Activated naive CD4-positive, alpha-beta T cell treated with anti-CD3 and anti-CD28 coated beads for 36 hours (primary cell): ENCODE results near the gene CLPTM1L. TPM values are rescaled to one million over a fixed set of nuclear protein-coding genes. Genes with fewer than 3 reads are reported as not detected.

Experiments
- CTCF ChIA-PET: fragments of 350-600 bp; sonication (Branson Sonifier 250); formaldehyde crosslinking; loops from one replicate; lab custom pipeline; 2021; ENCODE audit warnings: antibody characterized with exemption; lab: Charles Lee
- DNase-seq: peaks from one replicate; pipeline ENCODE4 v3.0.0-alpha.2; 2020
- H3K27ac Mint-ChIP-seq: one replicate; pipeline ENCODE4 v1.8.0; 2021; ENCODE audit warnings: mild to moderate bottlenecking, mixed read lengths
- H3K27me3 Mint-ChIP-seq: one replicate; pipeline ENCODE4 v1.8.0; 2021; ENCODE audit warnings: low read depth, mixed read lengths
- H3K36me3 Mint-ChIP-seq: one replicate; pipeline ENCODE4 v1.8.0; 2021; ENCODE audit warnings: low read depth, mixed read lengths
- H3K4me1 Mint-ChIP-seq: one replicate; pipeline ENCODE4 v1.8.0; 2021; ENCODE audit warnings: low read depth, mixed read lengths
- H3K4me3 Mint-ChIP-seq: one replicate; pipeline ENCODE4 v1.8.0; 2021; ENCODE audit warnings: mild to moderate bottlenecking, moderate library complexity, mixed read lengths
- H3K9me3 Mint-ChIP-seq: one replicate; pipeline ENCODE4 v1.8.0; 2021; ENCODE audit warnings: mixed read lengths
- intact Hi-C: fragments of 100-400 bp; cut with micrococcal nuclease; formaldehyde crosslinking; loops from one replicate; pipeline ENCODE4 v1.15.1; 2023
- total RNA-seq, 2 experiments: library from RNA; stranded (reverse); gene quantifications; one replicate each; pipeline ENCODE4 v1.2.3, GENCODE V29; 2021

Gene CLPTM1L
- total RNA-seq, 2 experiments from 2014 or later = 48.0 to 48.5 TPM

DNA sequence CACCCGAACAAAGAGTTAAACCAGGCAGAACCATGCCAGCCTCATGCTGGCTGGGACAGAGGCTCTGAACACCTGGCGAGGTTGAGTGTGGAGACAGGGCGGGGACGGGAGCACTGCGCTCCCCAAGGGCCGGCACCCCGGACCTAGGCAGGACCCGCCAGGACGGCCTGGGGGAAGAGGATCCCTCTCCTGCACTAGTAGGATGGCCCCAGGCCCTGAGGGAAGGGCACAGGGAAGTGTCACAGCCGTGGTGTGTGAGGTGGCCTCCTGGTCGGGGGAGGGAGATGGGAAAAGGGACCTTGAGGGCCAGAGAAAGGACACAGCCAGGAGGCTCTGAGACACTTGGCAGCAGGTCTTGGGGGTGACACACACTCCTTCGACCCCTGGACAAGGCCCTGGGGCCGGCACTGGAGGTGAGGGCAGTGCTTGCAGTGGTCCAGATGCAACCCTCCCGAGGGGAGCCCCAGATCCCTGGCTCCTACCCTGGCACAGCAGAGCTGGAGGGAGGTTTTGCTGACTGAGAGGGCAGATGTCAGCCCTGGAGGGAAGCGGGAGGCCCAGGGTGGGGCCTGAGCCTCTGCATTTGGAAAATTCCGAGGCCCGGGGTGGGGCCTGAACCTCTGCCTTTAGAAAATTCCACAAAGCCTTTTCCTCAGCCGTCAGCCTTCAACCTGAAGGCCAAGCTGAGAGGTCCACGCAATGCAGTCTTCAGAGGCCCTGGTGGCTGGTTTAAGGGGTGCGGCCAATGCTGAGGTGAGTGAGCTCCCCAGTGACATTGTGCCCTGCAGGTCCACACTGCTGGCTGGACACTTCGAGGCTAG is 25.3 kb downstream of the CLPTM1L start:
- intact Hi-C loops = loop anchor here (5.0 to 10.0 kb wide), 5 partner anchors 62 to 927 kb away; partner anchors contain the start of gene MRPL36
- no peak for DNase-seq
- Mint-ChIP-seq H3K4me1 (peaks cover 28% of the 10 kb centered on the region), H3K4me3 (no peak overlapping the region), H3K36me3 (peaks cover 19% of the 10 kb centered on the region), H3K27me3 (no peaks in the 10 kb centered on the region), H3K9me3 (no peaks in the 10 kb centered on the region), H3K27ac (no peak overlapping the region)
- CTCF ChIA-PET = no interaction called here

DNA sequence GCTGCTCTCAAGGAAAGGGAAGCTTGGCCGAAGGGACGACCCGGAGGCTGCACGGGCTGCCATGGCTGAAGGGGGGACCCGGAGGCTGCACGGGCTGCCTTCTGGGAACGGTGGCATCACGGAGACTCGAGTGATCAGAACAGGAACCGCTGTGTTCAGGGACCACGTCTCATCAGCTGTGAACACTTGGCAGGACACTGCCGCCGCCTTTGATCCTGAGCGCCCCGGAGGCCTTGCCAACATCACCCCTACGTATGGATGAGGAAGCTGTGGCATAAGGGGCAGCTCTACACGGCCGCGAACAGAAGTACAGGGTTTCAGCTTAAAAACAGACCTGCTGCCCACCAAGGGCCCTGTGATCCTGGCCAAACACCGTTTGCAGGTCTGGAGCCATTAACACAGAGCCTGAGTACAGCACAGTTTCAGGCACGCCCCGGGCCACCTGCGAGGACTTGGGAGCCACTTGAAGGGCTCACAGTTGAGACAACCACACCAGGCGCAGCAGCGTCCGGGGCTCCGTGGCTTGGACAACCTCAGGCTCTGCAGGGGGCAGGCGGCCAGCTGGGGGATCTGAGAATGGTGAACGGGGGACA is 26.1 kb downstream of the CLPTM1L start:
- Mint-ChIP-seq H3K4me3 (no peak overlapping the region), H3K4me1 (peaks cover 37% of the 10 kb centered on the region), H3K27ac (peak overlapping the region; percentile 18), H3K27me3 (no peaks in the 10 kb centered on the region), H3K36me3 (peaks cover 16% of the 10 kb centered on the region), H3K9me3 (no peaks in the 10 kb centered on the region)
- CTCF ChIA-PET = interaction anchor here (0.7 kb wide), 1 partner anchor 213 kb away, joined by 3 read pairs; no protein-coding TSS in a partner anchor
- intact Hi-C loops = loop anchor here (5.0 to 10.0 kb wide), 5 partner anchors 61 to 926 kb away; partner anchors contain the start of gene MRPL36
- no peak for DNase-seq

DNA sequence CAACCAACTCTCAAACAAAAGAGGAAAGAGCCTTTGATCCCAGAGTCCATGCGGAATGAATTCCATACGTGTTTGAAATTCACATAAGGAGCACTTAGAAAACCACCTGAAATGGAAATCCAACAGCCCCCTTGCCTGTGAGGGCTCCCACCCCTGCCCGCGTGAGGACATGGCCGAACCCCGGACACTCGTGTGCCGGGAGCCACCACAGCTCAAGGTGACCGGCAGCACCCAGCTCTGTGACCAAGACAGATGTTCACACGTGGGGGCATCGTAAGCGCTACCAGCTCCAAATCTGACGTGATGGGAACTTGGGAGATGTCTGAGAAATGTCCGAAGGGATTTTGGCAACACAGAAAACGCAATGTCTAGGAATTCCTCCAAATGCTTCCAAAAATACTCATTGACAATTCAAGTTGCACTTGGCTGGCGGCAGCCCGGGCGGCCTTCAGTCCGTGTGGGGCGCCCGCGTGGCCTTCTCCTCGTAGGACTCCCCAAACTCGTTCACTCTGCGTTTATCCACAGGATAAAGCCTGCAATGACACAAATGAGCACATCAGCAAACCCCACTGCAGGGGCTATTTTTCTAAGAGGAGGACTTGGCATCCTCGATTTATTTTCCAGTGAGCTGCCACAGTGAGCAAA is 26.9 kb downstream of the CLPTM1L start:
- no peak overlapping the region for H3K4me3 Mint-ChIP-seq
- H3K4me1 Mint-ChIP-seq = peaks cover 45% of the 10 kb centered on the region
- H3K27me3 Mint-ChIP-seq = no peaks in the 10 kb centered on the region
- H3K27ac Mint-ChIP-seq = no peak overlapping the region
- CTCF ChIA-PET = interaction anchor here (0.7 to 1.0 kb wide), 2 partner anchors 18 to 694 kb away, joined by 3 read pairs; no protein-coding TSS in a partner anchor
- peaks cover 16% of the 10 kb centered on the region for H3K36me3 Mint-ChIP-seq
- no peak for DNase-seq
- intact Hi-C loops = loop anchor here (5.0 to 10.0 kb wide), 5 partner anchors 61 to 926 kb away; partner anchors contain the start of gene MRPL36
- no peaks in the 10 kb centered on the region for H3K9me3 Mint-ChIP-seq

DNA sequence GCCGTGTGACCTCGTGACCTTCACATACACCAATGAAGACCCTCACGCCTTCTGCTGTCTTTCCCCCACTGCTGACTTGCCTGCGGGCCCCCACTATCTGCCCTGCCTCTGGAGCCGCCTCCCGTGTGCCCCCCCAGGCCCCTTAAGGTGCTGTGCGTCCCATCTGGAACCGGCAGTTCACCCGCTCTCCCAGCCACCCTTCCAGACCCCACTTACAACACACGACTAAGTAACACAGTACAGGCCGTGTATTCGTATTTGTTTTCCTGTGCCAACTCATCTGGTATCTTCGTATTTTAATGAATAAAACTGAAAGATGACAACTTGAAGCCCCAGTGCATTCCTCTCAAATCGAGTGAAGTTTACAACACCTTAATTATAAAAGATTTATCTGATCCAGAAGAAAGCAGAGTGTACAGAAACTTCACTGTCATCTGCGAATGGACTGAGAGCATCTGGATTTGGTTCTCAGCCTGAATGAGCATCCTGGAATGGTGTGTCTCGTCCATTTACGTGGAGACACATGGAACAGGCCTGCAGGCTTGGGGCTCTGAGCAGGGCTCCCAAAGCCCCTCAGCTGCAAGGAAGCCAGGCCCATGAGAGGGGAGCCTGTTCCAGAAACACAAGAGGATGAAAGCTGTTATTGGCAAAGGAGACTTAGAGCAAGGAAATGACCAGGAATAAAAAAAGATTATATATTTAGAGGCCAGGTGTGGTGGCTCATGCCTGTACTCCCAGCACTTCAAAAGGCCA is 28.1 kb downstream of the CLPTM1L start:
- Mint-ChIP-seq H3K9me3 (no peaks in the 10 kb centered on the region), H3K4me1 (peaks cover 57% of the 10 kb centered on the region), H3K27ac (peak overlapping the region; percentile 92), H3K36me3 (peaks cover 16% of the 10 kb centered on the region), H3K27me3 (no peaks in the 10 kb centered on the region), H3K4me3 (peak overlapping the region; percentile 58)
- intact Hi-C loops = loop anchor here (1.0 to 10.0 kb wide), 7 partner anchors 21 to 924 kb away; partner anchors contain the start of genes CLPTM1L, MRPL36 and TERT
- CTCF ChIA-PET = interaction anchor here (0.5 to 1.0 kb wide), 2 partner anchors 17 to 328 kb away, joined by 3 to 5 read pairs; no protein-coding TSS in a partner anchor
- no peak for DNase-seq

DNA sequence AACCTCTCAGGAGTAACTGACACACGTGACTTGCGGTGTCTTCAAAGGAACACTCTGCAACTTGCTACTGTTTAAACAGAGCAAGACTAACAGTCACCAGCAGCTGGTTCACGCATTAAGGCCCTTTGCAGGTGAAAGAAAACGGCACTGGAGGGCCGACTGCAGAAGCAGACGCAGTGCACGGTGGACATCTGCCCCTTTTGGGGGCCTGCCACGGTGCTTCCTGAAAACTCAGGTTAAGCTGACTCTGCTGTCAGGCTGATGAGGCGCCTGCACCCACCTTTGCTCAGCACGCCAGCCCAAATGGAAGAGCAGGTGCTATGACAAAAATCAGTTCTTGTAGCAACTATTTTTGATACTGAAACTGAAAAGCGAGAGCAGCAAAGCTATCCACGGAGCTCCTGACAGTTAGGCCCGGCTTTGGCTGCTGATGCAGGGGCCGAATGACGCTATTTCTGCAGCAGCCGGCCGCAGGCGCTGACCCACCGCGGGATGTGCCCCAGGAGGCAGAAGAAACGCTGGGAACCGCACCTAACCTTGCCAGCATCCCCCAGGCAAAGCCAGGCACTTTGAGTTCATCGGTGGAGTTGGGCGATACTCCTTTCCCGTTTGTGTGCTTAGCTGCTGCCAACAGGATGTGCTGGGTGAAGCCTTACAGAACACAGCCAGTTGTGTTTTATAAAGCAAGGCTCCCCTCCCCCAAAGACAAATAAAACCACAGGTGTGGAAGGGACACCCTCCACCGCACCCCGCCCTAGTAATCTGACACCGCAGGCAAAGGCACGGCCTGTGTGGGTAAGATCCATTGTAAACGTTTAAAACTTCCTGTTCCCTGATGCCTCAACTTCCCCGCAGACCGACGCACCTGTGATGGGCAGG is 29.0 kb downstream of the CLPTM1L start:
- Mint-ChIP-seq H3K4me1 (peaks cover 60% of the 10 kb centered on the region), H3K27ac (peak overlapping the region; percentile 92), H3K36me3 (peaks cover 12% of the 10 kb centered on the region), H3K4me3 (peak overlapping the region; percentile 58), H3K27me3 (no peaks in the 10 kb centered on the region), H3K9me3 (no peaks in the 10 kb centered on the region)
- DNase-seq = peak; percentile 81
- intact Hi-C loops = loop anchor here (1.0 to 10.0 kb wide), 7 partner anchors 21 to 924 kb away; partner anchors contain the start of genes CLPTM1L, MRPL36 and TERT
- CTCF ChIA-PET = interaction anchor here (1.1 kb wide), 2 partner anchors 8 to 143 kb away, joined by 3 read pairs; no protein-coding TSS in a partner anchor

DNA sequence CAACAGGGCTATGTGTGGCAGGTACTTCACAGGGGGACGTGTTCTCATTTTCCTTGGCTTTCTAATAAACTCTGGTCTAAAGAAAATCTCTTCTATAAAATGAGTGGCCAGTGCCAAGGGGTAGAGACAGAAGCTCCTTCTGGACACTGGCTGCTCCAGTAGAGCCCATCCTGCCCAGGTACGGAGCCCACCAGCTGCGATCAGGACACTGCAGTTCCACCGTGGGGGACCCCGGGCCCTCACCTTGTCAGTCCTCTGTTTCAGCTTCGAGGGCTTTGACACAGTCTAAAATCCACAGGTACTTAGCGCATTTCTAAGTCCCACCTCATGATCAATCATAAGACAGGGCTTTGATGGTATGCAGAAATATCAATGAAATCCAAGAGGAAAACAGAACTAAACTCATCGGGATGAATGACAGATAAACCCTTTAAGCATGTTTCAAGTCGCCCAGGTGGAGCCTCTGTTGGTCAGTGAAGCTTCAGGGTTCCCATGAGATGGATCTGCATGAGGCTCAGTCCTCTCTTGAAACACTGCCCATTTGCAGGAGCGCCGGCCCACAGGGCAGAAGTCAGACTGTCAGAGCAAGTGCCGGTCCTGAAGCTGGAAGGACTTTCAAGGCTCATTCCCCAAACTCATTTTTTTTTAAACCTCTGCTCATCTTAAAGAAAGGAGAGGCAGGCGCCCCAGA is 29.7 kb downstream of the CLPTM1L start:
- Mint-ChIP-seq H3K27me3 (no peaks in the 10 kb centered on the region), H3K9me3 (peaks cover 7% of the 10 kb centered on the region), H3K27ac (peak overlapping the region; percentile 92), H3K4me3 (peak overlapping the region; percentile 58), H3K36me3 (peaks cover 12% of the 10 kb centered on the region), H3K4me1 (peaks cover 63% of the 10 kb centered on the region)
- intact Hi-C loops = loop anchor here (5.0 to 10.0 kb wide), 5 partner anchors 58 to 923 kb away; partner anchors contain the start of gene MRPL36
- DNase-seq = no peak
- CTCF ChIA-PET = interaction anchor here (1.1 kb wide), 2 partner anchors 9 to 142 kb away, joined by 3 read pairs; no protein-coding TSS in a partner anchor

DNA sequence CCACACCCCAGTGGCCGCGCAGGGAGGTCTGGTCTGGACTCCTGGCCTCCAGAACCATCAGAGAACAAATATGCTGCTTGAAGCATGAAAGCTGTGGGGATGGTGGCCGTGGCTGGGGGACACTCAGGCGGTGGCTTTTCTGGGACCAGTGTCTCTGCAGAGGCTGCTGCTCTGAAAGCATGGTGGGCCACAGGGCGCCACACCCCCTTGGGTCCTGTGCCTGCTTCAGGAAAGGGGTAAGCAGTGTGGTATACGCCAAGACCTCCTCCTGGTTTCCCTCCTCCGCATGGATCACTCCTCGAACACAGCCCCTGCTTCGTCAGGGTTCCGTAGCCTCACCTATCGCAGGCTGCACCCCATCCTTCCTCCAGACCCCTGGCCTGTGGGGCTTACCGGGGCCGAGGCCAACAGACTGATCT is 30.3 kb downstream of the CLPTM1L start:
- Mint-ChIP-seq H3K9me3 (peaks cover 9% of the 10 kb centered on the region), H3K36me3 (peaks cover 12% of the 10 kb centered on the region), H3K4me3 (no peak overlapping the region), H3K27me3 (no peaks in the 10 kb centered on the region), H3K27ac (no peak overlapping the region), H3K4me1 (peaks cover 65% of the 10 kb centered on the region)
- intact Hi-C loops = loop anchor here (10.0 kb wide), 1 partner anchor 480 kb away; the partner anchor contains the start of gene MRPL36
- CTCF ChIA-PET = no interaction called here
- DNase-seq = no peak

DNA sequence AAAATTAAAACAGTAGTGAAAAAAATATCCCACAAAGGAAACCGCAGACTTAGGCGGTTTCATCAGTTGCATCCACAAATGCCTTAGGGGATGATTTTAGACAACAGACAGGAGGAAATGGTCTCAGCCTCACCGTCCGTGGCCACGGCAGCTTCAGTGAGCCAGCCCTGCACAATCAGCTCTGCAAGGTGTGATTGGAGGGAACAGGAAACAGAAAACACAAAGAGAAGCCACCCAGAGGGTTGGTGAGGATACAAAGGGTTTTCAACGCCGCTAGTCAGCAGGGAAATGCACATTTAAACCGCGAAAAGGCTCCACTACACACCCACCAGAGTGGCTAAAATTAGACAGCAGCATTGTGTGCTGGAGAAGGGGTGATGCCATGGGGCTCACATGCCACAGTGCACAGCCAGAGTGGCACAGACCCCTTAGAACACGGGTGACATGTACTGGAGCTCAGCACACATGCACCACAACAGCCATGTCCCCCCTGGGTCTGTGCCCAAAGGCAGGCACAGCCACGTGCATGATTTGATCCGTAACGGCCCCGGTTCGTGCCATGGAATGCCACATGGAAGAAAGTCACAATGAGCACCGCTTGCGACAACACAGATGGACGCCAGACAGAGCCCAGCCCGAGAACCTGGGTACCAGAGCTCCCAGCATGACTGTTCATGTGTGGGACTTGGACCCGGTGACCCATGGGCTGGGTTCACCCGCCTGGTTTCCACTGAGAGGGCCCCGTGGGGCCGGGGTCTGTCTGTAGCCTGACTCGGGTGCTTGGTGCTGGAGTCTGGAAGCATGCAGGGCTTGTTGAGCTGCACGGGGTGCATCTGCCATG is 31.7 kb downstream of the CLPTM1L start:
- H3K4me3 Mint-ChIP-seq = peak overlapping the region; percentile 12
- no peaks in the 10 kb centered on the region for H3K27me3 Mint-ChIP-seq
- H3K27ac Mint-ChIP-seq = peak overlapping the region; percentile 46
- intact Hi-C loops = loop anchor here (10.0 kb wide), 1 partner anchor 482 kb away; the partner anchor contains the start of gene MRPL36
- H3K36me3 Mint-ChIP-seq = peaks cover 6% of the 10 kb centered on the region
- DNase-seq = peak; percentile 61
- CTCF ChIA-PET = no interaction called here
- H3K4me1 Mint-ChIP-seq = peaks cover 75% of the 10 kb centered on the region
- H3K9me3 Mint-ChIP-seq = peaks cover 9% of the 10 kb centered on the region

DNA sequence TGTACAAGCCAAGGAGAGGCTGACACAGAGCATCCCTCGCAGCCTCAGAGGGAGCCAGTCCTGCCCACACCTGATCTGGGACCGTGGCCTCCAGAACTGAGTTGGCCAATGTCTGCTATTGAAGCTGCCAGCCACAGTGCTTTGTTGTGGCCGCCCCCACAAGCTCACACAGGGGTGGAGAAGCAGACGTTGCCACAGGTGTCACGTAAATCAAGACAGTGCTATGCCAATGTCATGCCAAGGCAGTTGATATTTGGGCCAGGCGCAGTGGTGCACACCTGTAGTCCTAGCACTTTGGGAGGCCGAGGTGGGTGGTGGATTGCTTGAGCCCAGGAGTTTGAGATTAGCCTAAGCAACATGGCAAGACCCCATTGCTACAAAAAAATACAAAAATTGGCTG is 32.7 kb downstream of the CLPTM1L start:
- Mint-ChIP-seq H3K27me3 (no peaks in the 10 kb centered on the region), H3K9me3 (peaks cover 9% of the 10 kb centered on the region), H3K4me1 (peaks cover 71% of the 10 kb centered on the region), H3K27ac (no peak overlapping the region), H3K36me3 (peaks cover 3% of the 10 kb centered on the region), H3K4me3 (no peak overlapping the region)
- CTCF ChIA-PET = no interaction called here
- DNase-seq = no peak
- intact Hi-C loops = loop anchor here (10.0 kb wide), 1 partner anchor 483 kb away; the partner anchor contains the start of gene MRPL36
